PFSK-1 (cell line): Measurements from ENCODE around the gene SLC2A13.

ENCODE experiments used
- POLR2AphosphoS5 ChIP-seq: IDR thresholded peaks from 2 replicates; pipeline ENCODE4 v1.6.1; 2012; ENCODE audit warnings: low read depth, mild to moderate bottlenecking, control low read depth, low read length, moderate library complexity
- SIN3A ChIP-seq: IDR thresholded peaks from 2 replicates; pipeline ENCODE4 v1.6.1; 2012; ENCODE audit warnings: mild to moderate bottlenecking, low read length, moderate library complexity, borderline replicate concordance; ENCODE audit not compliant: insufficient read depth
- TAF1 ChIP-seq: IDR thresholded peaks from 2 replicates; pipeline ENCODE4 v1.6.1; 2012; ENCODE audit warnings: low read length, control low read depth, borderline replicate concordance; ENCODE audit not compliant: insufficient read depth
- TF ChIP-seq, protein P1 (sequence below), 2 experiments: IDR thresholded peaks; 2 replicates each; pipeline versions ENCODE4 v1.6.1 to v1.8.0; 2011 to 2012; ENCODE audit warnings: low read depth in 2 of 2, low read length in 2 of 2, control low read depth in 1 of 2, inconsistent platforms in 1 of 2, mild to moderate bottlenecking in 1 of 2, moderate library complexity in 1 of 2; ENCODE audit not compliant: insufficient read depth in 1 of 2

DNA sequence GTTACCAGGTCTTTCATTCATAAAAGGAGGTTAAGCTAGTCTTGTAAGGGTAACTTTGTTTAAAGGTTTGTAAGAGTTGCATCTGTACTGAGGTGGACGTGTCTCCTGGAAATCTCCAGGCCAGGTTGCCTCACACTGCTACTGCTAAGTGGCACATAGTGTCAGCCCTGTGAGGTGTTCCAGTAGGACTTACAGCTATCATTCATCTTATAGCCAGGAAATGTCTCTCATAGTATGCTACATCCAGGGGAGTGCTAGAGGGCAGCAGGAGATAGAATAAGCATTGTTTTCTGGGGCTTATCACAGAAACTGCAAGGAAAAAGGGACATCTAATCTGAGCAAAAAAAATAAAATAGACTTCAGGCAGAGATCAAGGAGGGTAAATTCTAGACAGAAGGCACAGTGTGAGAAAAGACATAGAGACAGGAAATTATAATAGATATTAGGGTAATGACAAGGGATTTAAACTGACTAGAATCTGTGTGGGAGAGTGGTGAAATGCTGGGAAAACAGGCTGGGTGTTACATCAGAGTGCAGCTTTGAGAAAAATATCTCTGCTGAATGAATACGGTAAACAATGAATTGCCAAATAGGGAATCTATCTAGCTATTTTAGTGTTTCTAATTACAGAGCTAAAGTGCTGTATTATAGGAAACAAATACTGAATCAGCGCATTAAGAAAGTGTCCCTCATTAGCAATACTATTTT is 281.2 kb downstream of the SLC2A13 start:
- TF ChIP-seq TAF1 (no peak), SIN3A (no peak), POLR2AphosphoS5 (no peak)
- TF ChIP-seq, protein P1, sequence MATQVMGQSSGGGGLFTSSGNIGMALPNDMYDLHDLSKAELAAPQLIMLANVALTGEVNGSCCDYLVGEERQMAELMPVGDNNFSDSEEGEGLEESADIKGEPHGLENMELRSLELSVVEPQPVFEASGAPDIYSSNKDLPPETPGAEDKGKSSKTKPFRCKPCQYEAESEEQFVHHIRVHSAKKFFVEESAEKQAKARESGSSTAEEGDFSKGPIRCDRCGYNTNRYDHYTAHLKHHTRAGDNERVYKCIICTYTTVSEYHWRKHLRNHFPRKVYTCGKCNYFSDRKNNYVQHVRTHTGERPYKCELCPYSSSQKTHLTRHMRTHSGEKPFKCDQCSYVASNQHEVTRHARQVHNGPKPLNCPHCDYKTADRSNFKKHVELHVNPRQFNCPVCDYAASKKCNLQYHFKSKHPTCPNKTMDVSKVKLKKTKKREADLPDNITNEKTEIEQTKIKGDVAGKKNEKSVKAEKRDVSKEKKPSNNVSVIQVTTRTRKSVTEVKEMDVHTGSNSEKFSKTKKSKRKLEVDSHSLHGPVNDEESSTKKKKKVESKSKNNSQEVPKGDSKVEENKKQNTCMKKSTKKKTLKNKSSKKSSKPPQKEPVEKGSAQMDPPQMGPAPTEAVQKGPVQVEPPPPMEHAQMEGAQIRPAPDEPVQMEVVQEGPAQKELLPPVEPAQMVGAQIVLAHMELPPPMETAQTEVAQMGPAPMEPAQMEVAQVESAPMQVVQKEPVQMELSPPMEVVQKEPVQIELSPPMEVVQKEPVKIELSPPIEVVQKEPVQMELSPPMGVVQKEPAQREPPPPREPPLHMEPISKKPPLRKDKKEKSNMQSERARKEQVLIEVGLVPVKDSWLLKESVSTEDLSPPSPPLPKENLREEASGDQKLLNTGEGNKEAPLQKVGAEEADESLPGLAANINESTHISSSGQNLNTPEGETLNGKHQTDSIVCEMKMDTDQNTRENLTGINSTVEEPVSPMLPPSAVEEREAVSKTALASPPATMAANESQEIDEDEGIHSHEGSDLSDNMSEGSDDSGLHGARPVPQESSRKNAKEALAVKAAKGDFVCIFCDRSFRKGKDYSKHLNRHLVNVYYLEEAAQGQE (IDR thresholded peaks at IDR 0.05; ENCODE audit: insufficient read depth in 1 of 2, low read depth in 2 of 2, low read length in 2 of 2), result no peak
